ENCODE data around the gene HOXA2.

The HOXA2 gene

DNA sequence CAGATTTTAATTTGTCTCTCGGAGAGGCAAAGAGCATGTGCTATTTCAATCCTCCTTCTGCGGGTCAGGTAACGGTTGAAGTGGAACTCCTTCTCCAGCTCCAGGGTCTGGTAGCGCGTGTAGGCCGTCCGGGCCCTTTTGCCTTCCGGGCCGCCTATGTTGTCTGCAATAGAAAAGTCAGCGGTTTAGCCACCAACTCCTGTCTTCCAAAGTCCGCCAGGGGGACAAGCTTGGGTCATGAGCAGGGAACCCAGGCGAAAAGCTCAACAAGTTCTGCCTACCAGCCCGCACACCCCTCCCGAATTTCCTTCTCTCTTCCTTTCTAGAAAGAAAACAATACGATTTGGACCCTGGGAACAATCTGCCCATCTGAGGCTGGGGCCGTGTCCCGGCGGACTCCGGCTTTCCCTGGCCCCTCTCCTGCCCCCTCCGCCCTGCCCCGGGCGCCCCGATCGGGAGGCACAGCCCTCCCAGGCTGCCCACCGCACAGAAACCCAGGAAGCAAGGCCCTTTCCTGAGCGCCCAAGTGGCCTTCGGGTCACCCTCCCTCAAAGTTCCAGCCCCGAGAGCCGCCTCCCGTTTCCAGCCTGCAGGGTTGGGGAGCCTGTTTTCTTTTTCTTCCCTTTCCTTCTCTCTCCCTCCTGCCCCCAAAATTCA lies 39.6 kb upstream of the HOXA2 start:
- DNase-seq = peak in 1 of 10 donors; percentile 31
- intact Hi-C loops (cut with DNase I) = no loop called here

DNA sequence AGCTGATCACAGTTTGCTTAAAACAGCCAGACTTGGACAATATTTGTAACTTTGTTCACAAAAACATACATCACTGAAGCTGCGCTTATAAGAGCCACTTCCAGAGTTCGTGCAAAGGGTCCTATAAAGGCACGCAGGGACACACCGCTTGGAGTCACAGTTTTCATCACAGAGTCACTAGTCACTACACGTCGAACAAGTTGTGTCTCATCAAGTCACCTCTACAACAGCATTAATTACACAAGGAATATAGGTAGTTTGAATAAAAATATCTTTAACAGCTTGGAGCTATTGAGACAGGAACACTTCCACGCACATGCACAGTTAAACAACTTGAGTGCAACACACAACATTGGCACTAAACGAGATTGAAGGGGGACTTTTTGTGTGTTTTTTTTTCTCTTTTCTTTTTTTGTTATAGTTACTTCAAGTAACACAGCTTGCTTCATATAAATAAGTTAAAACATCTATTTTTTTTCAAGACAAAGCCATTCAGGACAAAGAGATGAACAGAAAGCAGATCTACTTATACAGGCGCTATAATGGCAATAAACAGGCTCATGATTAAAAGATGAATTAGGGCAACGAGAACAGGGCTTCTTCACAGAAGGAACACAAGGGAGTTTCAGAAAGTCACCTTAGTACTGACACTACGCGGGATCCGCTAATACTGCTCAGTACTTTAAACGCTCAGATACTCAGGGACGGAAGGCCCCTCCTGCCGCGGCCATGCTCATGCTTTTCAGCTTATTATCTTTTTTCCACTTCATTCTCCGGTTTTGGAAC lies 38.8 kb upstream of the HOXA2 start:
- peak in 1 of 10 donors; percentile 4 for DNase-seq
- intact Hi-C loops (cut with DNase I) = no loop called here

DNA sequence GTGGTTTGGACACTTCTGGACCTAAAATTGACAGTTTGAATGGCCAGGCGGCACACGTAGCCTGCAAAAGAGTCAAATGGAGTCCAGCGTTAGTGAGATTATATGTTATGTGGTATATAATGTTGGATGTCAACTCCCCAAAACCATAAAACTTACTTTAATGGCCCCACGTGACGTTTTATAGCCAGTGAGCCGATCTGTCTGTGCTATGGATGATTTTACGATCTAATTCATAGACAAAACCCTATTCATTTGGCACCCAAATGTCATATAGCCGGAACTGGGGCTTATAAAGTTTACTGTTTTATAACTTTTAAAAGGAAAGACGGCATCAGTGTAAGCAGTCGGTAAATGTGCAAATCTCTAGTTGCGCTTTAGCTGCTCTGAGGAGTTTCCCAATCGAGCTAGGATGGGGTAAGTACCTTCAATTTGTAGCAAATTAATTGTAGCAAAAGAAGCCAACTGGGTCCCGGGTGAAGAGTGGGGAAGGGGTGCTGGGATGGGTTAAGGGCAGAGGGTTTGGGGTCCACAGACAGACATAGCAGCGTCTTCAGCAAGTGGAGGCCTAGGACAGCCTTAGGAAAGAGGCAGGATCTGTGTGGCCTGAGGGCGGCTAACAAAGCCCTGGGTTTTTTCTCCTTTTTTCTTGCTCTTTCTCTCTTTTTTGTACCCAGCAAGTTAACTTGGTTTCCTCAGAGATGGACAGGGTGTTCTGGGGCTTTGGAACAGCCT lies 37.8 kb upstream of the HOXA2 start:
- intact Hi-C loops (cut with DNase I) = no loop called here
- peak in 1 of 10 donors; percentile 5 for DNase-seq

DNA sequence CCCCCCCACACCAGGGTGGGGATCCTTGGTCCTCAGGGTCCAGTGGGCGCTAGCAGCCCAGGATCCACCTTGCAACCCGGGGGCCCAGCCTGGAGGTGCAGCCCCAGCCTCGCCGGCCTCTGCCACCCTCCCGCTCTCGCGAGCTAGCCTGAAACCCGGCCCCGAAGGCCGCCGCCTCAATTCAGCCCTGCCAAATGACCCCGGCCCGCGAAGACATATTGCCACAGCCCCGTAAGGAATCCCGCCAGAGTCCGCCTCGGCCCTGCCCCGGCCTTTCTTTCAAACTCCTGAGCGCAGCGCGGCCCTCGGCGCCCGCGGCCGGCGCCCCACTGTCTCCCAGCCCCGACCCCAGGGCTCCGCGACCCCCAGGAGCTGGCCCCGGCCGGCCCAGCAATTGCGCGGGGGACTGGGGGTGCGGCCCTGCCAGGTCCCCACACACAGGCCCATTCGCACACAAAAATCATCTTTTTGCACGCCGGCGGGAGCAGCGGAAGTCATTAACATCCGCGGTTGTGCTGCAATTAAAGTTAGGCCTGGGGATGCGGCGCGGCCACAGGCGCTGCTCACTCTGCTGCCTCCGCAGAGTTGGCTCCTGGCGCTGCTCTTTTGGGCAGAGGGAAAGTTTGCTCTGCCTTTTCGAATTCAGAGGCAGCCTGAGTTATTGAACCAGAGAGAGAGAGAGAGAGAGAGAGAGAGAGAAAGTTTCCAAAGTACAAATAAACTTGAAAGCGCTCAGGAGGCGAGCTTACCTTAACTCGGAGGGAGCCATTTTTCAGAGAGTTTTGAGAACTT lies 37.0 kb upstream of the HOXA2 start:
- intact Hi-C loops (cut with DNase I) = no loop called here
- DNase-seq = peak in 2 of 10 donors; percentile 56 to 74

DNA sequence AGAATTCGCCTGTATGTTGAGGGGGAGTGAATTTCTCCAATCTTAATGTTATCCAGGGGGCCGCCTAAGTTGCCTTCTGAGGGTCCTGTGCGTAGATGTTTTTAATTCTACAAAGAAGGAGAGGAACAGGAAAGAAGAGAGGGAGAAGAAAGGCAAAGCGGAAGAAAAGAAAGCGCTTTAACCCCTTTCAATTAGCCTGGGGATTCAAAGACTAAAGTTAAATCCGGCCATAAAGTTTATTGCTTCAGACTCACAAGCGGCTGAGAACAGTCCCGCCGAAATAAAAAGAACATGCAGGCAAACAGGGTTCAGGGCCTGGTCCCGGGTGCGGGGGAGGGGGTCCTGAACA lies 36.5 kb upstream of the HOXA2 start:
- intact Hi-C loops (cut with DNase I) = no loop called here
- no peak for DNase-seq

DNA sequence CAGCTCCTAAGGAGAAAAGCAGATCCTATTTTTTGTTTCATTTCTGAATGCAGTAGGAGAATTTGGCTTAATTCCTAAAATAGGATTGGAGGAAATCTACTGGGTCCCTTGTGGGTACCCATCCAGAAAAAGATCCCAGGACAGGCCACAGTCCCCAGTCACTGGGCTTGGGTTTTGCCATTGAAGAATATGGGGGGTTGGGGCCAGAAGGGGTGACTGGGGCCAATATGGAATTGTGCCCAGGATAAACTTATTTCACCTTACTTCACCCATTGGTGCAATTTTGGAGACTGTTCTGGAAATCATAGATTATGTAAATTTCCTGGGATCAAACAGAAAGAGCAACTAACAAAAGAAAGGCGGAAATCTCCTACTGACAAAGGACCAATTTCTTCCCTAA lies 36.0 kb upstream of the HOXA2 start:
- intact Hi-C loops (cut with DNase I) = no loop called here
- no peak for DNase-seq

DNA sequence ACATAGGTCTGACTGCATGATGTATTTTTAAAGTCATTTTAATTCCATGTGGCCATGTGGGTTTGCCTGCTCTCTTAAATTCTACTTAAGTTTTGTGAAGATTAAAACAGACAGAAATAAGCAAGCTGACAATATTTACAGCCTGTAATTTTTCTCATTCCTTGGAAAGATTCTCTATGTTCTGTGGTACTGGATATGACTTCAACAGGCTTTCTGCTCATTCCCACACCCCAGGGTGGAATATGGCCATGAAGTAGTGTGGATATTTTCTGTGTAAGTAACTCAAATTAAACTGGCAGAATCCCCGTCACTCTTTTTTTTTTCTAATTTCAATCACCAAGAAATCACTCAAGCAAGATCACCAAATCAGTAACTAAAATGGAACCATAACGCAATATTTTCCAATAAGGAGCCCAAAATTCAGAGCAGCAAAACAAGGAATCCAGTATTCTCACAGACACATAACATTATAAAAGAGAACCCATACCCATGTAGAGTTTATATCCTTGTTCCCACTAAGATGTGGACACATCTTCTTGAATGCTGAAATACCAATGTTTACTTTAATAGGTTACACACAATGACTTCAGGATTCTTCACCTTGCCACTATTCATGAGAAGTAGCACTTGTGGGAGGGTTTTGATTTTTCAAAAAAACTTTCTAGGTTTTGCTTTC lies 35.3 kb upstream of the HOXA2 start:
- DNase-seq = no peak
- intact Hi-C loops (cut with DNase I) = no loop called here

DNA sequence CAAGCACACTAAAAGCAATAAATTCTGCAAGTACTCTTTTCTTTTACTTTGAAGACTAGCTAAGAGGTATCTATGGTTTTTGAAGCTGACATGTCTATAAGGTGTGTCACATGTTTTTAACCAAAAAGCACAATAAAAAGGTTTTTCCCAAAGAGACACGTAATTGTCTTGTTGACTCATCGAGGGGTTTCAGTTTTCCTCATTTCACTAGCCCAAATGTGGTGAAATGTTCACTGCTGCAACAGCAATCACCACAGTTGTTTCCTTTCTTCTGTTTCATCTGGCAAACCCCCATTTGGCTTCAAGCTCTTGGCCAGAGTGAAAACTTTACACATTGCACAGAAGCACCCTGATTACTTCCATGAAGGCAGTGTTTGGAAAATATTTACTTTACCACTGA lies 31.9 kb upstream of the HOXA2 start:
- intact Hi-C loops (cut with DNase I) = no loop called here
- no peak for DNase-seq

DNA sequence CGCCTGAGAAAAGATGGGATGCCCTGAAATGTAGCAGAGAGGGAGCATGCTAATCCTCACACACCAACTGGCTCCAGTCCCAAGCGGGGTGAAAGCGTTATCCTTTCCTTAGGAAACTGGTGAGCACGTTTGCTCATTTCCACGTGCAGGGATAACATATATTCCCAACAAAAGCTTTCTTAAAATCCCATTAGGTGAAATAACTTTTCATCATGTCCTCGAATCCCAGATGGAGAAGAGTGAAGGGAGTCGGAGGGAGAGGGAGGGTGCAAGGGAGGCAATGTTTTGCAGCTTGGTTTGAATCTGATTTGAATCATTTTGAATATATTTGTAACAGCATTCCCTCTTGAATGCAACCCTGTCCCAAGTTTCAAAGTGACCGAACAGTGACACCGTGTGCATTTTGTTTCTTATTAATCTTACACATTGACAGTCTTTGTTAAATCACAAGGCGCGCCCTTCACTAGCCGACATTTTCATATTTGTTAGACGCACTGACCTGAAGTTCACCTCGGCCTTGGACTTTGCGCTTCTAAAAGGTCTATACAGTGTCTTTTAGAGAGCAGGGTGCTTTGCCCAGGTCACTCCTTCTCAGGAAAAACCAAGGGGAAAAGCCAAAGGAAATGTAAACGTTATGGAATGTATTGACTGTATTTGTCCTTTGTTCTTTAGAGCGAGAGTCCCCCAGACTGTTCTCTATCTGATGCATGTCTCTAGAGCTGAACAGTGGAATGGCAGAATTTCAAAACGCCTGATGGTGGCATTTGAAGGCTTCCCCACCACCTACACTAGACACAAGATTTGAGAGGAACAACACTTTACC lies 31.1 kb upstream of the HOXA2 start:
- DNase-seq = peak in 1 of 10 donors; percentile 18
- intact Hi-C loops (cut with DNase I) = no loop called here

DNA sequence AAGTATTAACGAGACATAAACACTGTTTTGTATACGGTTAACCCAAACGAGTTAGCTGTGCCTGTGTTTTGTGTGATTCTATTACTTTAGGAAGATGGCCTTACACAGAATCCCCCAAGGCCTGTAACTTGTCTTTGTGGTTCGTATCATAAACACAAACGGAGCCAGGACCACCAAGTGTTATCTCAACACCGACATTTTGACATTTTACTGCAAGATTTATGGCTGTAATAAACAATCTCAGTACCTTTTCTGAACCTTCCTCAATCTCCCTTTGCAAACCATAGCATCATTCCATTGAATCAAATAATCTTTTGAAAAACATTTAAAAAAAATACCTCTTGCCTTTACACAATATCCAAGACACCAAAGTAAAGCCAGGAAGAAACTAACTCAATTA lies 30.5 kb upstream of the HOXA2 start:
- intact Hi-C loops (cut with DNase I) = no loop called here
- no peak for DNase-seq

DNA sequence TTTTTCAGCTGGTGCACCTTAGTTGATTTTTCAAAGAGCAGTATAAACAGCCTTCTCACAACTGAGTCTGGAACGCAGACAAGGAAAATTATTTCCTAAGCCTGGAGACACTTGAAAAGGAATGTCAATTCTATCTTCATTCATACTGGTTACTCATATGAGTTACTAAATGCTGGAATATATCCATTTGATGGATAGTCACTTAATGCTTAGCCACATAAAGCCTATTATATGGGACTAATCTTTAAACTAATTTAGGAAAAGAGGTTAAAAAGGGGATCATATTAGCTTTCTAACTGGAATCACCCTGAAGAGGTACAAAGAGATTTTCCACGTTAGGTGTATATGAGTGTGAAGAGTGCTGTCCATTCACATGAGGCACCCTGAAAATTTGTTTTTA lies 29.7 kb upstream of the HOXA2 start:
- no peak for DNase-seq
- intact Hi-C loops (cut with DNase I) = no loop called here

DNA sequence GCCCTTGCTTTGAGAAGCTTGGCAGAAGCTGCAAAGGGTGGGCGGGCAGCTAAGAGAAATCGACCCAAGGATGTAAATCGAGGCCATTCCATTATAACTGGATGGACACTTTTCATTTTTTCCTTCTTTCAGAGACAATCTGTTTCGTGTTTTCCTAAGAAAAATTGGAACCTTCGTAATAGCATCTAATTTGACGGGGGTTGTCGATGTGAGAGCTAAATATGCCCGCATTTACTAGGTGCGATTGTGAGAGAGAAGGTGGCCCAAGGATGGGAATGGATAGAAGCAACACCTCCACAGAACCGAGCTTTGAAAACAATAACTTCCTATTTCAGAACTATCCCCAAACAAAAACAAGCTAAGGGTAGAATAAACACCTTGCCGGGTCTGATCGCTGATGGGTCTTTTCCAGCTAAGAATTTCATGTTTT lies 28.9 kb upstream of the HOXA2 start:
- intact Hi-C loops (cut with DNase I) = no loop called here
- DNase-seq = no peak

DNA sequence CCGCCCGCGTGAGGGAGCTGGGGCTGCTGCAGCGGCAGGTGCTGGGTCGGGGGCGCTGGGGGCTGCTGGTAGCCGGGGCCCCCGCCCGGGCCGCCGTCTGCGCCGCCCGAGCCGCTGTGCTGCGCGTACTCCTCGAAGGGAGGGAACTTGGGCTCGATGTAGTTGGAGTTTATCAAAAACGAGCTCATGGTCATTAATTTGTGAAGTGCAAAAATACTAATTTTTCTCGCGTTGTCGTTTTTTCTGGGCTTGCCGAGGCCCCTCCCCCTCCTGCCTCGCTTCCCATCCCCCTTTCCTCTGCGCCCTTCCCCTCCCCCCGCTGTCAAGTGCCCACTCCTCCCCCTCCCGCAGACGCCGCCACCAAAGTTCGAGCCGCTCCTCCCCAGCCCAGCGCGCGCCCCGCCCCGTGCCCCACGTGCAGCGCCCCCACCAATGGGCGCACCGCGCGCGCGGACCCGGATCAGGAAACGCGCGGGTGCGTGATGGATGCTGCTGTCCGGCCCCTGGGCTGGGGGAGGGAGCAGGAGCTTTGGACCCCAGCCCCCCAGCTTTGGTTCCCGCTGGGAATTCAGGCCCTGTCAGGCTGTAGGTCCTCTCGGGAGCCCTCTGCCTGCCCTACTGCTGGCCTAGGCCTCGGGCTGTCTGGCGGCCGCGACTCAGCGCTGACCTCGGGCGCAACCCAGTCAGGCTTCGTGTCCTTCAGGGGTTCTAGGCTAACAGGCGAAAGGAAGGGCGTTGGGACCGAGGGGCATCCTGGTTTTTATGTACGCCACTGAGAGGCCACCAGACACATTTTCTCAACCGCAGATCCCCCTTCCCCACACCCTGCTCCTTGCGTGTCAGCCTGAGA lies 28.3 kb upstream of the HOXA2 start, which contains the start of gene HOXA4:
HOXA4 (minus strand) TSS at position 218 of the 850 bp plus-strand sequence; CDS start at position 194, 24 bp downstream.
- peak in 3 of 10 donors; percentile 27 to 82 (median 67) for DNase-seq

DNA sequence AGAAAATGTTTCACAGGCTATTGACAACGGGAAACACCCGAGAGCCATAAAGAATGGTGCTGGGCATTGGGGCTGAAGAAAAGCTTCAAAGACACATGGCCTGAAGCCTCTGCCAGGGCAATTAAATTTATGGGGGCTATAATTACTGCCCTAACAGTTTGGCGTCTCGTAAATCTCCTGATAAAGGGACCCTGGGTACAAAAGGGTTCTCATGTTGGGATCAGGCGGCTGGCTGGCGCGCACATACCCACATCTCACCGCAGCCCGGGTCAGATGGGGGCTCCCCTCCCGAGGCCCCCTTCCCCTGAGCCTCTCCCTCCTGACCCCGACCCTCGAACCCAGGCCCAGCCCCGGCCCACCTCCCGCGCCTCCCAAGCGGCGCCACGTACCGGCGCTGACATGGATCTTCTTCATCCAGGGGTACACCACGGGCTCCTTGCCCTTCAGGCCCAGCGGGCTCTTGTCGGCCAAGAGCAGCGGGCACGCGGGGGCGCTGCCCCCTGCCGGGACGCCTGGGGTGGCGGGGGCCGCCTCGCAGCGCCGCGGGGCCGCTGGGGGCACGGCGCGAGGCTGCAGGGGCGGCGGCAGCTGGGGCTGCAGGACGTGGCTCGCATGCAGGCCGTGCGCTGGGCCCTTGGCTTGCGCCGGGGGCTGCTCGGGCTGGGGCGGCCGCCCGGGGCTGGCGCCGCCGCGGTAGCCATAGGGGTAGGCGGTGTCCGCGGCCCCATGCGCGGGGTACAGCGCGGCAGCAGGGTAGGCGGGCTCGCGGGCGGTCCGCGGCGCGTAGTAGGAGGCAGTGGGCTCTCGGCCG lies 27.5 kb upstream of the HOXA2 start:
- peak in 1 of 10 donors; percentile 63 for DNase-seq
- intact Hi-C loops (cut with DNase I) = no loop called here

More for the DNA sequence above, 28.3 kb upstream of the HOXA2 start, which contains the start of gene HOXA4:
- intact Hi-C loops (cut with DNase I) = no loop called here

DNA sequence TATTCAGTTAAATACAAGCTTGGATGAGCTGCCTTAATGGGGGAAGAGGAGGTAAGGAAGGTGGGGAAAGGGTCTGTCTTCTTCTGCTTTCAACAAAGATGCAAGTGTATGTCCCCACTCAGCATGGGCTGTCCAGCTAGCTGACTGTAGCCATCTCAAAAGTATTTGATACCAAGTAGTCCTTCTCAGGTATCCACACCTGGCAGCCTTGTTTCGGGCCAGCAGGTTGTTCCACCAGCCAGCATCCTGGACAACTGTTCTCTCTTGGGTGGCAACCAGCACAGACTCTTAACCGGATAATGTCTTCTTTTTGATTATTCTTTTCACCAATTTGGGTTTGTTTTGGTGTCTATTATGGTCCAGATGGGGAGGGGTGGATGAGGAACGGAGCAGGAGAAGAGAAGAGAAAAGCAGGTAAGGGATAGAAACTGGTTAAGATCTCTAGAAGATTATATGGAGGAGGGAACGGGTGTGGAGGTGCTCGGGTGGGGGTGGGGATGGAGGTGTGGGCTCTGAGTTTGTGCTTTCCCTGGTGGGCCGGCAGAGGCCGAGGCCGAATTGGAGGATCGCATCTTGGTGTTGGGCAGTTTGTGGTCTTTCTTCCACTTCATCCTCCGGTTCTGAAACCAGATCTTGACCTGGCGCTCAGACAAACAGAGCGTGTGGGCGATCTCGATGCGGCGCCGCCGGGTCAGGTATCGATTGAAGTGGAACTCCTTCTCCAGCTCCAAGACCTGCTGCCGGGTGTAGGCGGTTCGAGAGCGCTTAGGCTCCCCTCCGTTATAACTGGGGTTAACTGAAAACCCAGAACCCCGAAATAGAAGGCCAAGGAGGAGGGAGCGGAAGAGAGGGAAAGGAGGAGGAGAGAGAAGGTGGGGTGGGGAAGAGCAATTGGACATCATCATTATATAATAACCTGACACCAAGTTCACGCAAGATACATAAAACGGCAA lies 26.6 kb upstream of the HOXA2 start:
- peak in 1 of 10 donors; percentile 40 for DNase-seq
- intact Hi-C loops (cut with DNase I) = no loop called here

DNA sequence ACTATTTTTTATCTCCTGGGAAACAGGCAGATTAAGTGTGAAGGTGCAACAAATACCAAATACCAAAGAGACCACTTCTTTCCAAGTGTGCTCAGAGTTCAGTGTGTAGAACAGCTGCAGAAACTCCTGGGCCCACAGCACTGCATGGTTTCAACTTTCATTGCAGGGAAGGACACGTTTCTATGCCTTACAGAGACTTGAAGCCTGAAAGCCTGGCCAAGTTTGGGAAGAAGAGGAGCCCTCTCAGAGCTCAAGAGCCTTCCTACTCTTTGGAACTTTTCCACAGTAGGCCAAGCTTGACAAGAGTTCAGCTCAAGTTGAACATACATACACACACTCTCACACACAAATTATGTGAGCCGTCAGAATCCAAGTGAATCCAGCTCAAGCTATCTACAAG lies 25.6 kb upstream of the HOXA2 start:
- intact Hi-C loops (cut with DNase I) = no loop called here
- DNase-seq = peak in 2 of 10 donors; percentile 4
